Activated CD8-positive, alpha-beta T cell treated with anti-CD3 and anti-CD28 coated beads for 36 hours (primary cell): ENCODE data around the gene PECR. TPM values are rescaled to one million over a fixed set of nuclear protein-coding genes. Genes with fewer than 3 reads are reported as not detected.

Experiments
- ATAC-seq: fragments of 200-7000 bp; cut with Tn5 transposase; one replicate; pipeline ENCODE4 v1.10.0; 2021; ENCODE audit warnings: mild to moderate bottlenecking, moderate library complexity
- CTCF ChIA-PET: fragments of 350-600 bp; sonication (Branson Sonifier 250); formaldehyde crosslinking; loops from one replicate; lab custom pipeline; 2021; ENCODE audit warnings: antibody characterized with exemption; lab: Charles Lee
- POLR2A ChIA-PET: fragments of 350-600 bp; sonication (Branson Sonifier 250); formaldehyde crosslinking; loops from one replicate; lab custom pipeline; 2021; ENCODE audit warnings: antibody characterized with exemption; lab: Charles Lee
- DNase-seq: peaks from one replicate; pipeline ENCODE4 v3.0.0-alpha.2; 2020
- H3K27ac Mint-ChIP-seq: one replicate; pipeline ENCODE4 v1.8.0; 2021; ENCODE audit warnings: mild to moderate bottlenecking, mixed read lengths
- H3K27me3 Mint-ChIP-seq: one replicate; pipeline ENCODE4 v1.8.0; 2021; ENCODE audit warnings: mixed read lengths
- H3K36me3 Mint-ChIP-seq: one replicate; pipeline ENCODE4 v1.8.0; 2021; ENCODE audit warnings: low read depth, mixed read lengths
- H3K4me1 Mint-ChIP-seq: one replicate; pipeline ENCODE4 v1.8.0; 2021; ENCODE audit warnings: low read depth, mixed read lengths
- H3K4me3 Mint-ChIP-seq: one replicate; pipeline ENCODE4 v1.8.0; 2021; ENCODE audit warnings: mild to moderate bottlenecking, moderate library complexity, mixed read lengths
- H3K9me3 Mint-ChIP-seq: one replicate; pipeline ENCODE4 v1.8.0; 2021; ENCODE audit warnings: mixed read lengths
- intact Hi-C: fragments of 100-400 bp; cut with micrococcal nuclease; formaldehyde crosslinking; loops from one replicate; pipeline ENCODE4 v1.10.0; 2022
- total RNA-seq, 2 experiments: library from RNA; stranded (reverse); gene quantifications; one replicate each; pipeline ENCODE4 v1.2.3, GENCODE V29; 2021
- TF ChIP-seq, protein P1 (sequence below): fragments of 200-600 bp; IDR thresholded peaks from one replicate; pipeline ENCODE4 v1.8.0; 2022; ENCODE audit warnings: antibody characterized with exemption, mild to moderate bottlenecking

The PECR gene
- total RNA-seq, 2 experiments from 2014 or later: 21.1 to 22.5 TPM

DNA sequence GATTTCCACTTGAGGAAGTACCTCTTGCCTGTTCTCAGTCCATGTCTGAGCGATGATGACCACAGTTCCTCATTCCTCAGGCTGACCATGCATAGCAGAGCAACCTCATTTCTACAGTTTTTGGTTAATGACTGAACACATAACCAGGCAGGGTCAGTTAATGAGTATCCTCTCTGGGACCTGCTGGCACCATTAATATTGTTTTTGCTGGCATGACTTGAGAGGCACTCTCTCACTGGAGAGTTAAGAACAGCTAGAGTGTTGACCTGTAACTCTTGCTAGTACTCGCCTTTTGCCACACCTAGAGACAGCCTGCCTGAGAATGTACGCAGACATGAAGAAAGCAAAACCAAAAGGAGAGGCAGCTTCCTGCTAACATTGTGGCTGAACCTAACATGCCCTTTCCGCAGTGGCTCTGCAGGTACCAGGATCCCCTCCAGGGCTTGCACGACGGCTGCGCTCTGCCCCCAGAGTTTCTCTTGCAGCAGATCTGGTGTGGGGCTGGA, 23.9 kb downstream of the PECR start:
- intact Hi-C loops: no loop called here
- peak overlapping the region; percentile 67 for H3K4me3 Mint-ChIP-seq
- H3K36me3 Mint-ChIP-seq: peaks cover 12% of the 10 kb centered on the region
- H3K27me3 Mint-ChIP-seq: no peaks in the 10 kb centered on the region
- ATAC-seq (peak; percentile 98), DNase-seq (peak; percentile 80)
- ChIA-PET CTCF (interaction anchor here (0.9 to 4.4 kb wide), 10 partner anchors 11 to 83 kb away, joined by 4 to 49 read pairs (median 7); partner anchors contain the start of gene XRCC5), POLR2A (interaction anchor here (0.9 to 1.0 kb wide), 2 partner anchors 13 to 25 kb away, joined by 3 read pairs; no protein-coding TSS in a partner anchor)
- H3K27ac Mint-ChIP-seq: peak overlapping the region; percentile 87
- H3K4me1 Mint-ChIP-seq: peaks cover 33% of the 10 kb centered on the region
- TF ChIP-seq, protein P1, sequence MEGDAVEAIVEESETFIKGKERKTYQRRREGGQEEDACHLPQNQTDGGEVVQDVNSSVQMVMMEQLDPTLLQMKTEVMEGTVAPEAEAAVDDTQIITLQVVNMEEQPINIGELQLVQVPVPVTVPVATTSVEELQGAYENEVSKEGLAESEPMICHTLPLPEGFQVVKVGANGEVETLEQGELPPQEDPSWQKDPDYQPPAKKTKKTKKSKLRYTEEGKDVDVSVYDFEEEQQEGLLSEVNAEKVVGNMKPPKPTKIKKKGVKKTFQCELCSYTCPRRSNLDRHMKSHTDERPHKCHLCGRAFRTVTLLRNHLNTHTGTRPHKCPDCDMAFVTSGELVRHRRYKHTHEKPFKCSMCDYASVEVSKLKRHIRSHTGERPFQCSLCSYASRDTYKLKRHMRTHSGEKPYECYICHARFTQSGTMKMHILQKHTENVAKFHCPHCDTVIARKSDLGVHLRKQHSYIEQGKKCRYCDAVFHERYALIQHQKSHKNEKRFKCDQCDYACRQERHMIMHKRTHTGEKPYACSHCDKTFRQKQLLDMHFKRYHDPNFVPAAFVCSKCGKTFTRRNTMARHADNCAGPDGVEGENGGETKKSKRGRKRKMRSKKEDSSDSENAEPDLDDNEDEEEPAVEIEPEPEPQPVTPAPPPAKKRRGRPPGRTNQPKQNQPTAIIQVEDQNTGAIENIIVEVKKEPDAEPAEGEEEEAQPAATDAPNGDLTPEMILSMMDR: no peak
- H3K9me3 Mint-ChIP-seq: peaks cover 5% of the 10 kb centered on the region

DNA sequence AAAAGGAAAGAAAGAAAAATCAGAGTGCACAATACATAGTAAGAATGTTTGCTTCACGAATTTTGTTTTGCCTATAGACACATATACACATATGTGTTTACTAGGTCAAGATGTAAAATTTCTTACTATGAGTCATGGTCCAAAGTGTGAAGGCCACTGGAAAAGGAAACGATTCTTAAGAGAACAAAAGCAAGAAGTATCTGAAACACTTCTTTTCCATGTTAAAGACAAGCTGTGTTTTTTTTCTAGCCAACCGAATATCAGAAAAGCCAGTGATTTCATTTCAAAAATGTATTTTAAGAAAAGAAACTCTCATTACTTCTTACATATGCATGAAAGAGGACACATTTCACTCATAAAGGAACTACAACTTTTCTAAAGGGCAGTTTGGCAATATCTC, 24.9 kb downstream of the PECR start:
- H3K27me3 Mint-ChIP-seq: no peaks in the 10 kb centered on the region
- DNase-seq (no peak), ATAC-seq (no peak)
- H3K27ac Mint-ChIP-seq: peak overlapping the region; percentile 87
- TF ChIP-seq, protein P1: no peak
- H3K4me3 Mint-ChIP-seq: no peak overlapping the region
- intact Hi-C loops: no loop called here
- CTCF ChIA-PET: interaction anchor here (1.0 kb wide), 1 partner anchor 78 kb away, joined by 3 read pairs; no protein-coding TSS in a partner anchor
- H3K9me3 Mint-ChIP-seq: peaks cover 5% of the 10 kb centered on the region
- H3K4me1 Mint-ChIP-seq: peaks cover 33% of the 10 kb centered on the region
- H3K36me3 Mint-ChIP-seq: peaks cover 12% of the 10 kb centered on the region
- POLR2A ChIA-PET: no interaction called here

DNA sequence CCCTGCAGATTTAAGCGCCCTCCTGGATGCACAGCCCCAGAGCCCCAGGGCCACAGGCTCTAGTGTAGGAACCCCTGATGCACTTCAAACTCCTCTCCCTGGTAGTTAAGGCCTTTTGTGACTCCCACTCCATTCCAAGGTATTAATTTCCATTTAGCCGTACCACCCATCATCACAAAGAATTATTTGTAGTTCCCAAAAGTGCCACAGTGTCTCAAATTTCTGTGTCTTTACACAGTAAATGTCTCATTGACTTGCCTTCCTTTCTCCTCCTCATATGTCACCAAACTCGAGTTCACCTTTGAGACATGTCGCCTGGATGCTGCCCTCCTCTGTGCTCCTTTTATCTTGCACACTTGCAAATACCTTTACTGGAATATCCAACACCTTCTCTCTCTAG, 25.9 kb downstream of the PECR start:
- Mint-ChIP-seq H3K36me3 (peaks cover 15% of the 10 kb centered on the region), H3K27ac (no peak overlapping the region), H3K4me1 (peaks cover 33% of the 10 kb centered on the region), H3K4me3 (no peak overlapping the region), H3K9me3 (peaks cover 5% of the 10 kb centered on the region), H3K27me3 (no peaks in the 10 kb centered on the region)
- CTCF ChIA-PET: no interaction called here
- intact Hi-C loops: no loop called here
- no peak for DNase-seq
- TF ChIP-seq, protein P1: no peak
- POLR2A ChIA-PET: no interaction called here
- no peak for ATAC-seq

DNA sequence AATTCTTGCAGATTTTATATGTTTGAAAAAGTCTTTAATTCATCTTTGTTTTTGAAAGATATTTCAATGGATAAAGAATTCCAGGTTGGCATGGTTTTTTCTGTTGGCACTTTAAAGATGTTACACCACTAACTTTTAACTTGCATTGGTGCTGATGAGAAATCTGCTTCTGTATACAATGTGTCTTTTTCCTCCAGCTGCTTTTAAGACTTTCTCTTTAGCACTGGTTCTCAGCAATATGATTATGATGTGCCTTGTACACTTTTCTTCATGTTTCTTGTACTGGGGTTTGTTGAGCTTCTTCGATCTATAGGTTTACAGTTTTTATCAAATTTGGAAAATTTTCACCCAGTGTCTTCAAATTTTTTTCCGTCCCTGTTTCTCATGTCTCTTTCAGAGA, 29.2 kb downstream of the PECR start:
- CTCF ChIA-PET: no interaction called here
- Mint-ChIP-seq H3K4me1 (peaks cover 10% of the 10 kb centered on the region), H3K9me3 (no peaks in the 10 kb centered on the region), H3K4me3 (no peak overlapping the region), H3K27me3 (no peaks in the 10 kb centered on the region), H3K27ac (no peak overlapping the region), H3K36me3 (peaks cover 5% of the 10 kb centered on the region)
- POLR2A ChIA-PET: no interaction called here
- ATAC-seq: no peak
- intact Hi-C loops: no loop called here
- TF ChIP-seq, protein P1: no peak
- no peak for DNase-seq

DNA sequence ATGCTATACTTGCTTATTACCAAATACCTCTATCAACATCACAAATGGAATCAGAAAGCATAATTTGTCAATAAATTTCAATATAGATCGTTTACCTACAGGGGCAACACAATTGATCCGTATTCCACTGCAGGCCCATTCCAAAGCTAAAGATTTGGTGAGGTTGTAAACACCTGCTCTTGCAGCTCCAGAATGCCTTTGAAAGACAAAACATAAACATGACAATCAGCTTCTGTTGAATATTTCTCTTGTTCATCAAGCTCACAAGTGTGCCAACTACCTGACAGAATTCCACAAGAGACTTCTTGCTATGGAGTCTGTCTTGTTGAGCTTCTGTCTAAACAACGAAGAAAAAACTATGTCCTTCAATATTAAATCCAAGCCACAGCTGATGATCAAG, 30.3 kb downstream of the PECR start:
- Mint-ChIP-seq H3K9me3 (no peaks in the 10 kb centered on the region), H3K36me3 (peaks cover 5% of the 10 kb centered on the region), H3K4me3 (no peak overlapping the region), H3K4me1 (peaks cover 2% of the 10 kb centered on the region), H3K27me3 (no peaks in the 10 kb centered on the region), H3K27ac (no peak overlapping the region)
- intact Hi-C loops: no loop called here
- CTCF ChIA-PET: interaction anchor here (0.9 to 1.4 kb wide), 3 partner anchors 7 to 28 kb away, joined by 3 to 5 read pairs (median 4); no protein-coding TSS in a partner anchor
- TF ChIP-seq, protein P1: no peak
- ATAC-seq (no peak), DNase-seq (no peak)
- POLR2A ChIA-PET: no interaction called here
